B cell (primary cell): ENCODE results near the gene WTIP.

Source experiments
- EZH2 ChIP-seq: IDR thresholded peaks from 2 replicates; pipeline ENCODE4 v1.6.1; 2012; ENCODE audit warnings: borderline replicate concordance, low read depth, mild to moderate bottlenecking, moderate library complexity, low read length; ENCODE audit not compliant: insufficient read depth, poor library complexity, severe bottlenecking
- TF ChIP-seq, protein P1 (sequence below): fragments of 200-600 bp; IDR thresholded peaks from one replicate; pipeline ENCODE4 v1.8.0; 2022; ENCODE audit warnings: antibody characterized with exemption, mild to moderate bottlenecking

- TF ChIP-seq EZH2 = no peak
- TF ChIP-seq, protein P1, sequence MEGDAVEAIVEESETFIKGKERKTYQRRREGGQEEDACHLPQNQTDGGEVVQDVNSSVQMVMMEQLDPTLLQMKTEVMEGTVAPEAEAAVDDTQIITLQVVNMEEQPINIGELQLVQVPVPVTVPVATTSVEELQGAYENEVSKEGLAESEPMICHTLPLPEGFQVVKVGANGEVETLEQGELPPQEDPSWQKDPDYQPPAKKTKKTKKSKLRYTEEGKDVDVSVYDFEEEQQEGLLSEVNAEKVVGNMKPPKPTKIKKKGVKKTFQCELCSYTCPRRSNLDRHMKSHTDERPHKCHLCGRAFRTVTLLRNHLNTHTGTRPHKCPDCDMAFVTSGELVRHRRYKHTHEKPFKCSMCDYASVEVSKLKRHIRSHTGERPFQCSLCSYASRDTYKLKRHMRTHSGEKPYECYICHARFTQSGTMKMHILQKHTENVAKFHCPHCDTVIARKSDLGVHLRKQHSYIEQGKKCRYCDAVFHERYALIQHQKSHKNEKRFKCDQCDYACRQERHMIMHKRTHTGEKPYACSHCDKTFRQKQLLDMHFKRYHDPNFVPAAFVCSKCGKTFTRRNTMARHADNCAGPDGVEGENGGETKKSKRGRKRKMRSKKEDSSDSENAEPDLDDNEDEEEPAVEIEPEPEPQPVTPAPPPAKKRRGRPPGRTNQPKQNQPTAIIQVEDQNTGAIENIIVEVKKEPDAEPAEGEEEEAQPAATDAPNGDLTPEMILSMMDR = no peak
Measured at GRCh38 chr19:34503531-34504272, 22.1 kb downstream of the WTIP start.
